ENCODE data around the gene TDRD15. TPM values are rescaled to one million over a fixed set of nuclear protein-coding genes. Genes with fewer than 3 reads are reported as not detected.

TDRD15 gene
- total RNA-seq (2022; extraction: Qiagen RNA extraction; ENCODE audit: low read depth) = not detected in 5 replicates

DNA sequence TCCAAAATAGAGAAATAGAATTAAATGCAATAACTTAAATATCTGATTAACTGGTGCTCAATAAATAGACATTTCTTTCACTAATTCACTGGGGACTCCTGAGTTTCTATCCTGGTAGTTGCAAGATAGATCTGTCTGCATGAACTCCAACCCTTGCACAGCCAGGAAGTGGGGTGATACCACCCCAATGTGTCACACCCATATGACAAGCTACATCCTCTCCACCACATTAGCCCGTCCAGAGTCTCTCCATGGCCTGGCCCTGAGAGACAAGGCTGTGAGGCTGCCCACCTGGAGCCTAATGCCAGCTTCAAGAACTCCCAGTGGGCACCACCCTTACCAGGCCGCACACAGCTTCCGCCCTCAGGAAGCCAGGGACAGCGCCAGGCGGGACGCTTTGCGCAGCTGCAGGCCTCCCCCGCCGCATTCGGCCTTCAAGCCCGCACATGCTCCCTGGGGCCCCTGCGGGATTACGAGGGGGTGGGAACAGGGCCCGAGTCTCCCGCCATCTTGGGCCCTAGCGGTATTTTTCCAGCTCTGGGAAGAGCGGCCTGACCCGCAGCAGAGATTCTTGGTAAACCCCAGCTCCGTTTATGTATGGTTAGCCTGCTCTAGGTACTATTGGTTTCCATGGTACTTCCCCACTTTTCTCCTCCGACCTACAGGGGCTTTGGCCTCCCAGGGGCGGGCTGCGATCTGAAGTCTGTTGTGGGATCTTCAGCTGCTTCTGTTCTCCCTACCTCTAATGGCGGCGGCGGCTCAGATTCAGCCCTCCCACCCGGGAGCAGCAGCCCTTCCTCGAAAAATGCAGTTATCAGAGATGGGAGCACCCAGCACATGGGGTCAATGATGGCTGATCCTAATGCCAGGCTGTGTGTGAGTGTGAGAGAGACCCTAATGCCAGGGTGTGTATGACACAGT is at the start of gene TDRD15:
TDRD15 (plus strand) TSS at position 496 of the 921 bp plus-strand sequence. CDS start 13,500 bp downstream, outside the sequence.

Other genes with a start within 250 kb of the TDRD15 start
- 0.39 TPM in 1 of 5 replicates, not detected in the others for gene APOB, start 79.9 kb upstream of the TDRD15 start, total RNA-seq (2022; extraction: Qiagen RNA extraction; ENCODE audit: low read depth)